ENCODE measurements around the gene AGPAT1.

DNA sequence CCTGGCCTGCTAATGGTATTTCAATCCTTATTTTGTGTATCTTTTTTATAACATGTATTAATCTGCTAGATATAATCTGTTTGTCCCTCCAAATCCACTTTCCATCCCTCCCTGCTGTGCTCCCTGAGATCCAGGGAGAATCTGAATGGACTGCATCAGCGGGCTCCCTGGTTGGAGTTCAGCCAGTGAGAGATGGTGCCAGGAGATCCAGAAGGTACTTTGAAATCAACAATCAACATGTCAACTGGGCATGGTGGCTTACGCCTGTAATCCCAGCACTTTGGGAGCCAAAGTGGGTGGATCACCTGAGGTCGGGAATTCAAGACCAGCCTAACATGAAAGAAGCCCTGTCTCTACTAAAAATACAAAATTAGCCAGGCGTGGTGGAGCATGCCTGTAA is 52.2 kb downstream of the AGPAT1 start:
- TF ChIP-seq POLR2A (IDR thresholded peaks at IDR 0.05; ENCODE audit: low read length) = no peak
- TF ChIP-seq GATA1 (IDR thresholded peaks at IDR 0.05; ENCODE audit: low read depth, low read length) = no peak

All from erythroblast (primary cell).